Ovary (tissue), 9 donors: Measurements from ENCODE around the gene RNF215. TPM values are rescaled to one million over a fixed set of nuclear protein-coding genes. Genes with fewer than 3 reads are reported as not detected.

Experiments used
- DNase-seq, 5 donors: peaks; one replicate each; pipeline ENCODE4 v3.0.0-alpha.2; 2019 to 2020
- H3K27ac ChIP-seq, 2 donors: fragments of 200-600 bp; one replicate each; pipeline versions ENCODE4 v1.5.1 to v1.8.0; 2019 to 2022
- H3K27me3 ChIP-seq: fragments of 200-600 bp; one replicate; pipeline ENCODE4 v1.8.0; 2022
- H3K36me3 ChIP-seq: fragments of 200-600 bp; sonication (generic); one replicate; pipeline ENCODE4 v1.5.1; 2019
- H3K4me1 ChIP-seq: one replicate; pipeline ENCODE4 v1.8.1; 2013; ENCODE audit warnings: mild to moderate bottlenecking, moderate library complexity; ENCODE audit not compliant: insufficient read depth
- H3K4me3 ChIP-seq: fragments of 200-600 bp; sonication (generic); one replicate; pipeline ENCODE4 v1.5.1; 2017
- H3K9me3 ChIP-seq, 2 donors: fragments of 200-600 bp in 1 of 2; sonication (generic) in 1 of 2; one replicate each; pipeline versions ENCODE4 v1.5.1 to v1.8.1; 2013 to 2019; ENCODE audit warnings: mild to moderate bottlenecking in 1 of 2, moderate library complexity in 1 of 2
- EP300 ChIP-seq: sonication (generic); formaldehyde crosslinking; IDR thresholded peaks from one replicate; pipeline ENCODE4 v1.6.1; 2017; ENCODE audit warnings: antibody characterized with exemption
- POLR2A ChIP-seq: fragments of 450-650 bp; IDR thresholded peaks from one replicate; pipeline ENCODE4 v1.6.1; 2017; ENCODE audit warnings: antibody characterized with exemption, mild to moderate bottlenecking, moderate library complexity
- WGBS, 3 donors: extraction: QIAGEN DNeasy Blood & Tissue Kit in 1 of 3; methylation state at CpG; one replicate each; pipeline versions ENCODE4 v1.1.5 to v1.1.7; 2013 to 2017; 5-methylcytosine and 5-hydroxymethylcytosine counted together
- intact Hi-C, 4 donors: fragments of 100-400 bp; cut with DNase I; formaldehyde crosslinking; loops; one replicate each; pipeline versions ENCODE4 v1.11.0 to v1.15.1; 2022 to 2023
- polyA plus RNA-seq, 2 donors: library from polyadenylated mRNA; stranded (reverse); fragments of 200-250 nt in 1 of 2; fragments of 350-450 nt in 1 of 2; fragmentation: Illumina TruSeq in 1 of 2; extraction: RNeasy Lipid Tissue Mini Kit (QIAGEN cat#74804) in 1 of 2; gene quantifications; one replicate each; pipeline ENCODE4 v1.2.3, GENCODE V29; 2013 to 2014
- total RNA-seq, 7 donors: library from RNA; depleted of rRNA in 2 of 7; stranded (reverse); fragments of >200 nt in 2 of 7; fragmentation: NEBNext Ultra II Directional in 3 of 7; extraction: Animal tissue kit (Norgen Biotek cat#: 25700) in 3 of 7; gene quantifications; one replicate each; pipeline versions ENCODE4 v1.1.0 to v1.2.4, GENCODE V29; 2016 to 2023
- TF ChIP-seq, protein P1 (sequence below), 3 donors: fragments of 450-650 bp in 2 of 3; fragments of 200-600 bp in 1 of 3; IDR thresholded peaks; one replicate each; pipeline versions ENCODE4 v1.5.1 to v1.8.0; 2016 to 2022; ENCODE audit warnings: antibody characterized with exemption in 3 of 3, mild to moderate bottlenecking in 1 of 3
- donor health status: DM: no; HTN: no; CAD: no; lungs with moderate emphysema.
- donor health status: DM: no; HTN: no; CAD: no.
- donor health status: Bipolar disorder and iron deficiency.
- donor health status: DM: yes; HTN: yes; CAD: no.
- donor health status: DM: no; HTN: no; CAD: no.
- donor health status: DM: yes; HTN: yes; CAD: no.

Gene RNF215
- total and polyA plus RNA-seq, 9 donors = 2.9 to 26.1 (median 14.0) TPM

GRCh38 chr22:30413745-30414524 lies 26.7 kb upstream of the RNF215 start:
- H3K36me3 ChIP-seq = no peaks in the 10 kb centered on the region
- WGBS, 3 donors = 55 to 63% (median 60%) methylated on average over 5 of the region's 5 CpGs
- no peaks in the 10 kb centered on the region for H3K27me3 ChIP-seq
- H3K9me3 ChIP-seq = no peaks in the 10 kb centered on the region
- no peak overlapping the region for H3K27ac ChIP-seq
- H3K4me3 ChIP-seq = no peak overlapping the region
- H3K4me1 ChIP-seq = no peaks in the 10 kb centered on the region
- DNase-seq = no peak
- TF ChIP-seq, protein P1, sequence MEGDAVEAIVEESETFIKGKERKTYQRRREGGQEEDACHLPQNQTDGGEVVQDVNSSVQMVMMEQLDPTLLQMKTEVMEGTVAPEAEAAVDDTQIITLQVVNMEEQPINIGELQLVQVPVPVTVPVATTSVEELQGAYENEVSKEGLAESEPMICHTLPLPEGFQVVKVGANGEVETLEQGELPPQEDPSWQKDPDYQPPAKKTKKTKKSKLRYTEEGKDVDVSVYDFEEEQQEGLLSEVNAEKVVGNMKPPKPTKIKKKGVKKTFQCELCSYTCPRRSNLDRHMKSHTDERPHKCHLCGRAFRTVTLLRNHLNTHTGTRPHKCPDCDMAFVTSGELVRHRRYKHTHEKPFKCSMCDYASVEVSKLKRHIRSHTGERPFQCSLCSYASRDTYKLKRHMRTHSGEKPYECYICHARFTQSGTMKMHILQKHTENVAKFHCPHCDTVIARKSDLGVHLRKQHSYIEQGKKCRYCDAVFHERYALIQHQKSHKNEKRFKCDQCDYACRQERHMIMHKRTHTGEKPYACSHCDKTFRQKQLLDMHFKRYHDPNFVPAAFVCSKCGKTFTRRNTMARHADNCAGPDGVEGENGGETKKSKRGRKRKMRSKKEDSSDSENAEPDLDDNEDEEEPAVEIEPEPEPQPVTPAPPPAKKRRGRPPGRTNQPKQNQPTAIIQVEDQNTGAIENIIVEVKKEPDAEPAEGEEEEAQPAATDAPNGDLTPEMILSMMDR (IDR thresholded peaks at IDR 0.05) = no peak
- TF ChIP-seq EP300 = no peak
- TF ChIP-seq POLR2A = no peak
- intact Hi-C loops = no loop called here

DNA sequence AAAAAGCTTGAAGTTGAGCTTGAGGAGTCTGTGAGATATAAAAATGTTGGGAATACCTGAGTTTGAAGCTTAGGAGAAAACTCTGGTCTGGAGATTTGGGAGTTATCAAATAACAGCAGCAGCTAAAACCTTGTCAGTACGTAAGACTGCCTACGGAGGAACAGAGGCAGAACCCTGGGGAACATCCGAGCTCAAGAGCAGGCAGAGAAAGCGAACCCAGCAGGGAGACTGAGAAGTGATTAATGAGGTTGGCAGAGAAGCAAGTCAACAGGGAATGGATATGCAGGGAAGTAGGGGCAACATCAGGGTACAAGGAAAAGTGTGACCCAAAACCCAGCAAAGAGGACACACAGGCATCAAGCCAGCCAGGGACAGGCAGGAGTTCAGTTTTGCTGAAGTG lies 25.8 kb upstream of the RNF215 start:
- WGBS, 3 donors = 80 to 91% (median 80%) methylated on average over 4 of the region's 4 CpGs
- Histone ChIP-seq H3K9me3 (no peaks in the 10 kb centered on the region), H3K4me1 (no peaks in the 10 kb centered on the region), H3K27ac (no peak overlapping the region), H3K4me3 (no peak overlapping the region), H3K27me3 (no peaks in the 10 kb centered on the region), H3K36me3 (no peaks in the 10 kb centered on the region)
- intact Hi-C loops = no loop called here
- TF ChIP-seq, protein P1 (IDR thresholded peaks at IDR 0.05) = no peak
- TF ChIP-seq POLR2A (no peak), EP300 (no peak)
- no peak for DNase-seq

DNA sequence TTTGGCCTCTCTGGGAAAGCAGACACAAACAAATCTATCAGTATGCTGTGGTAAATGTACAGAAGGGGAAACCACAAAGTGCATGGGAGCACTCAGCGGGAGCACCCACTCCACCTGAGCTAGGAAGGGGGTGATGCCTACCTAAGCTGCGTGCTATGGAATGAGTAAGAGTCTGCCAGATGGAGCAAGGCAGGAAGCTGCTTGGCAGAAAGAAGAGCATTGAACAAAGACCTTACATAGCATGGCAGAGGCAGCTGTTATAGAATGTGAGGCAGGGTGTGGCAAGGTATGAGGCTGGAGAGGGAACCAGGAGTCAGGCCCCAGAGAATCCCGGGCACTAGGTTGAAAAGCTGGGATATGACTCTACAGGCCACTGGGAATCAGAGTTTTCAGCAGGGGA lies 24.6 kb upstream of the RNF215 start:
- DNase-seq = no peak
- H3K4me3 ChIP-seq = no peak overlapping the region
- no peaks in the 10 kb centered on the region for H3K9me3 ChIP-seq
- no peak overlapping the region for H3K27ac ChIP-seq
- WGBS, 3 donors = 84 to 89% (median 86%) methylated on average over 3 of the region's 3 CpGs
- no peaks in the 10 kb centered on the region for H3K27me3 ChIP-seq
- intact Hi-C loops = no loop called here
- TF ChIP-seq, protein P1 (IDR thresholded peaks at IDR 0.05) = no peak
- TF ChIP-seq POLR2A (no peak), EP300 (no peak)
- no peaks in the 10 kb centered on the region for H3K4me1 ChIP-seq
- H3K36me3 ChIP-seq = no peaks in the 10 kb centered on the region

DNA sequence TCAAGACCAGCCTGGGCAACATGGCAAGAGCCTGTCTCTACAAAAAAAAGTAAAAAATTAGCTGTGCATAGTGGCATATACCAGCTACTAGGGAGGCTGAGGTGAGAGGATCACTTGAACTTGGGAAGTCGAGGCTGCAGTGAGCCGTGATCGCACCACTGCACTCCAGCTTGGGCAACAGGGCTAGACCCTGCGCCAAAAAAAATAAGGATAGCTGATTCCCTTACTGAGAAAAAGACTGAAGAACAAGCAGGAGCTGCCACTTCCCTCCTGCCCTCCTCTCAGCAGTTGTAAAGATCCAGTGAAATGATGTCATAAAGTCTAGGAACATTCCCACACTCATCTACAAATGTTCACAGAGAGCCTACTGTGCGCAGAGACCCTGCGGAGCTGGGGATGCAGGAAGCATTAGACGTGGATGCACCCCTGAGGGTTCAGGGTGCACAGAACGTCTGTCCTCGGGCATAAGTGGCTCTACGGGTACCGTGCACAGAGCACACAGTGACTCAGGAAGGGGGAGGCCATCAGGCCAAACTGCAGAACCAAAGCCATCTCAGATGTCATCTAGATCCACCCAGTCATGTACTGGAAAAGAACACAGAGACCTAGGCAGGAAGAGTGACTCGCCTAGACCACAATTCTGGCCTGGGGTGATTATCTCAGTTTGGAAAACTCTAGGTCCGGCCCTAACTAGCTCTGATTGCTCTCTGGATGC lies 21.3 kb upstream of the RNF215 start:
- 80 to 86% (median 83%) methylated on average over 13 of the region's 13 CpGs for WGBS, 3 donors
- Histone ChIP-seq H3K27me3 (no peaks in the 10 kb centered on the region), H3K27ac (no peak overlapping the region), H3K9me3 (no peaks in the 10 kb centered on the region), H3K4me1 (no peaks in the 10 kb centered on the region), H3K36me3 (no peaks in the 10 kb centered on the region), H3K4me3 (no peak overlapping the region)
- intact Hi-C loops = no loop called here
- TF ChIP-seq EP300 (no peak), POLR2A (no peak)
- TF ChIP-seq, protein P1 (IDR thresholded peaks at IDR 0.05) = no peak
- DNase-seq = no peak
